NOMO-1 treated with DMSO at 0.1 percent for 48 hours (cell line): ENCODE measurements around the gene CCDC88C.

ENCODE experiments used
- DNase-seq: peaks from one replicate; lab custom pipeline; 2025; ENCODE audit not compliant: unreplicated experiment; lab: John Stamatoyannopoulos, UW

CCDC88C gene

DNA sequence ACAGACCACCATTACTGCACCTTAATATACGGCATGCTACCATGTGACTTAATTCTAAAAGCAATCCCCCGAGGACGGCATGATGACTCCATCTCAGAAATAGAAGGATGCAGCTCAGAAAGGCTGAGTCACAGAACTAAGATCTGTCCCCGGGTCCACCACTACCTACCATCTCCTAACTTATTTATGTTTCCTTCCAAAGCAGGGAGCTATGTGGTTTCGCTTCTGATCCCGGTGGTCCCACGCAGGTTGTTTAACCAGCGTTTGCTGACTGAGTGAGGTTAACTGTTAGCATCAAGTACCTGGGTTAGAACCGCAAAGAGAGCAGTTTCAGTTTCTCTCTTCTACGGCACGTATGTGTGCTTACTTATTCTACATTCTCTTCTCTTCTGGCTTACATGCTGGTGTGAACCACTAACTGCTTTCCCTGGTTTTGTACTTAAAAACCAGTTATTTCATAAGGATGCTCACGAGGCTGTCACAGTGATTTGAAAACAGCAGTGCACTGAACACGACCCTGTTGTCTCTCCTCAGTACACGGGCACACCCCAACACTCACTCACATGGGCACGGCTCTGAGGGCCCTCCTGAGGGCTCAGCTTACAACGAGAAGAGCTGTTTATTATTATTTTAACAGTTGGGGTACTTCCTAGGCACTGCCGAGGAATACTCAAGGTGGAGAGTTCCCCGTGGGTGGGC is 66.7 kb downstream of the CCDC88C start:
- DNase-seq = no peak

DNA sequence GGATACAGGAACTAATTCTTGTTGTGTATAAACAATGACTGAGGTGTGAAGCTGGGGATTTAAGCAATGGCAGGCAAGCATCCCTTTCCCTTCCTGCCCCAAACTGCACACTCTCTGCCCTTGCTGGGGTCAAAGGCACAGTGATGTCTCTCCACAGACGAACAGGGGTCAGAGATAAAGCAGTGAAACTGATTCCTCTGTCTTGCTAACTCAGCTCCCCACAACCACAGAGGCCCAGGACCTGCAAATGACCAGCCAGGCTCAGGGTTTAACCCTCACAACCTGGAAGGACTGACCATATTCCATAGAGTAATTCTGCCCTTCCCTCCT is 67.2 kb downstream of the CCDC88C start:
- no peak for DNase-seq

DNA sequence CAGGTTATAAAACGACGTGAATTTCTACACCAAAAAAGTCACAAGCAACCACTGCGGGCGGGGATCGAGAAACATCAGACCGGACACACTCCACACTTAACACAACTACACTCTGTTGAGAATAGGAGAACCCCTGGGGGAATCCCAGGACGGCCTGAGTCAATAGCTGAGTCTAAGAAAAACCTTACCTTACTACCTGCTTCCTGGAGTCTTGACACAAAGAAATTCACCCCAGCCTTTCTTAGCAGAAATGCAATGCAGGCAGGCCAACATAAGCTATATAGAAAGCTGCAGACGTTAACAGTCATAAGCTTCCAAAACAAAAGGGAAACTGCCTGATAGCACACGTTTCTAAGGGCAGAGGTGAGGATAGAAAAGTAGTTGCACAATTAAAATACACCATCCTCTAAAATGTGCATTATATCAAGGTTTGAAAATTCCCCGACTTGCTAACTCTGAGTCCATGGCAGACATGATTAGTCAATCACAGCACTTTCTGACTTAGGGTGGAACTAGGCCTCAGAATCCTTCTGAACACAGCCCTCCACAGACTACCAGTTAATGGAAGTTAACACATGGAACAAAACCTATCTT is 68.0 kb downstream of the CCDC88C start:
- no peak for DNase-seq

DNA sequence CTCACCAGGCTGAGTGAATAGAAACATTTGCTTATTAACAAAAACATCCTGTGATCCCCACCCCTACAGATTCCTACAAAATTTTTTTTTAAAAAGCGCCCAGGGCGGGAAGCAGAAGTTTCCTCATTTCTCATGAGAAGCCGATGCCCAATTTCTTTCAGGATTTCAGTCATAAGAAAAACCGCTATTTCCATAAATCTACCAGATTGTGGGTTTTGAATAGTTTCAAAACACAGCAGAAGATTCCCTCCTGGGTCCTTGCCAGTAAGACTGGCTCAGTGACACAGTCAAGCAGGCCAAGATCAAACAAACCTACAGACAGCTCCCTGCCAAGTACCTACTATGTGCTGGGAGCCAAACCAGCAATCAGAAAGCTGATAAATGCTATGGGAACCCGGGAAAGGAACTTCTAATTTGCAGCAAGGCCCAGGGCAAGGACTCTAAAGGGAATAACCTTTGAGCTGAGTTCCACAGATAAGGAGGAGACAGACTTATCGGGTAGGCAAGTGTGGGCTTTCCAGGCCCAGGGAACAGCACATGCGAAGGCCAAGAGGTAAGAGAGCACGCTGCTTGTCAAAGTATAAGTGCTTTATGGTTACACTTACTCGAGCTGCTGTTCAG is 68.7 kb downstream of the CCDC88C start:
- DNase-seq = no peak

DNA sequence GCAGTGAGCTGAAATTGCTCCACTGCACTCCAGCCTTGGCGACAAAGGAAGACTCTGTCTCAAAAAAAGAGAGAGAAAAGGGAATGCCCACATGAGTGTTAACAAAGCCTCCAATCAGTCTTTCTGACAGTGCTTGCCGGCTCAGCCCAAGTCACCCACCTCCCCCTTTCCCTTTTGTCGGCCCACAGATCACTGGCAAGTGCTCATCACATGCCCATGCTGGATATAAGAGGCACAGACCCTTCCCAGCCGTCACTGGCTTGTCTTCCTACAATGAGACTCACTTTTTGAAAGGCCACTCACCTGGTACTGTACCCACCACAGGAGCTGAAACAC is 70.8 kb downstream of the CCDC88C start:
- no peak for DNase-seq

DNA sequence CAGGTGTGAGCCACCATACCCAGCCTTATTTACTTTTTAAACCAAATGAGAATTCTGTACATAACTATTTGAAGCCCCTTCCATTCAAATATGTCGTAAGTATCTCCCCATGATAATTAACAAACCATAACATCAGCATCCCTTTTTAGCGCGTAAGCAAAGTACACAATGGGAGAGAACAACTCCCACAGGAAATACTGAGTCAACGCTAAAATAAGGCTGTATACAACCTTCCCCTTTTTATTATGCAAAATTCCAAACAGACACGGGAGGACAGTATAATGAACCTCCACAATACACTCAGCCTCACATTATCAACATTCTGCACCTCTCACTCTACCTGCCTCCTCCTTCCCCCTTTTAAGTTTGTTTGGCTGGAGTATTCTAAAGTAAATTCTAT is 73.5 kb downstream of the CCDC88C start:
- DNase-seq = no peak

DNA sequence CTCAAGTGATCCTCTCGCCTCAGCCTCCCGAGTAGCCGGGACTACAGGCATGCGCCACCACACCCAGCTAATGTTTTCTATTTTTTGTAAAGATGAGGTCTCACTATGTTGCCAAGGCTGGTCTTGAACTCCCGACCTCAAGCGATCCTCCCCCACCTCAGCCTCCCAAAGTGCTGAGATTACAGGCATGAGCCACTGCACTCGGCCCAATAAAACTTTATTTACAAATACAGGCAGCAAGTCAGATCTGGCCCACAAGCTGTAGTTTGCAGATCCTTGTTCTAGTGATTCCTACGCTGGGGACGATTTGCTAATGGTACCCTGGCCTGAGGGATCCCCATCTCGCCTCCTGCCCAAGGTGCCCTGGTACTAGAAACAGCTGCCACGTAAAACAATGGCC is 74.6 kb downstream of the CCDC88C start:
- no peak for DNase-seq

DNA sequence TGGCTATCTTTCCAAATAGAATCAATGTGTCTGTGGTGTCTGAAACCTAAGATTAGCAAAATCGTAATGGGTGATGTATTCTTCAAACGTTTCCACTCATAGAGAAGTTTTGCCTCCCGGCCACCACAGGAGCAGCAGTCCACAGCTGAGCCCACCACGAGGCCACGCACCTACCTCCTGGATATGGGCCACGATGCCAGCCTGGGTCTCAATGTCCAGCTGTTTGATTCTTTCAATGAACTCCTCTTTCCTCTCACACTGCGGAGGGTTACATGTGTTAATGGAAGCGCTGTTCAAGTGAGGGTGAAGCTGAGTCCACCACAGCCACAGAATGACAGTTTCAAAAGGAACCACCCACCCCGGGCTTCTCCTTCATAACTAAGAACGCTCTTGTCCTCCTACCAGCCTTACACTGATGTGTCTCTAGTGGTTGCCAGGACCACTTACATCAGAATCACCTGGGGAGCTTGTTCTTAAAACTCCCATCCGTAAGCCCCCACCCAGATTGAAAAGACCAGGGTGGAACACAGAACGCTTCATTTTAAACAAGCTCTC is 75.3 kb downstream of the CCDC88C start:
- peak; percentile 78 for DNase-seq

DNA sequence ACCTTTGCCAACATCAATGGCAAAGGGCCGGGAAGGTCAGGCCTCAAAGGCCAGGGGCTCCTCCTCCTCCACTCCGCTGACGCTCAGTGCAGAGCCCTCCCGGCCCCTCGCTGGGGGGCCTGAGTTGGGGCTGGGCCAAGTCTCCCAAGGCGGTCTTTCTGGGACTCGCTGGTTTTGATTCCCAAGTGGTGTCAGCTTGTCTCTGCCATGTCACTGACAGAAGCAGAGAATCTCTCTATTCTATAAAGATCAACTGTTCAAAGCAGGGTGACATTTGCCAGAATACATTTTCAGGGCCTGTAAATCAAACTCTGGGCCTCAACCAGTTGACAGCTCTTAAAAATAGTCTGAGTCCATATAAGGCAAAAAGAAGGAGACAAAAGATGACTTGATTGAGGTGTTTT is 75.9 kb downstream of the CCDC88C start:
- peak; percentile 12 for DNase-seq

DNA sequence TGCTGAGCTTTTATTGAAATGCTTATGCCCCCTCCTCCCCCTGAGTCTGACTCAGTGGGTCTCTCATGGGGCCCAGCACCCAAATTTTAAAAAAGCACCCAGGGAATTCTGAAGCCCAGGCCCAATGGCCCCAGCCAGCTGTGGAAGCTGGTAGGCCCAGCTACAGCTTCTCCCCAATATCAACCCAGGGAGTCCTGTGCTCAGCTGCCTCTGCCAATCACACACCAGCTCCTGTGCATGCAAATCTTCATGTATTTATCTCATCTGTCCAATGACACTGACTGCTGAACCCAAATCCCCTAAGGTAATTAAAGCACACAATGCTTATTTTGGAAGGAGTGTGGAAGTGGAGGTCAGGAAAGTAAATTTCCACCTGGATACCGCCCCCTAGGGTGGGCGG is 76.3 kb downstream of the CCDC88C start:
- no peak for DNase-seq

DNA sequence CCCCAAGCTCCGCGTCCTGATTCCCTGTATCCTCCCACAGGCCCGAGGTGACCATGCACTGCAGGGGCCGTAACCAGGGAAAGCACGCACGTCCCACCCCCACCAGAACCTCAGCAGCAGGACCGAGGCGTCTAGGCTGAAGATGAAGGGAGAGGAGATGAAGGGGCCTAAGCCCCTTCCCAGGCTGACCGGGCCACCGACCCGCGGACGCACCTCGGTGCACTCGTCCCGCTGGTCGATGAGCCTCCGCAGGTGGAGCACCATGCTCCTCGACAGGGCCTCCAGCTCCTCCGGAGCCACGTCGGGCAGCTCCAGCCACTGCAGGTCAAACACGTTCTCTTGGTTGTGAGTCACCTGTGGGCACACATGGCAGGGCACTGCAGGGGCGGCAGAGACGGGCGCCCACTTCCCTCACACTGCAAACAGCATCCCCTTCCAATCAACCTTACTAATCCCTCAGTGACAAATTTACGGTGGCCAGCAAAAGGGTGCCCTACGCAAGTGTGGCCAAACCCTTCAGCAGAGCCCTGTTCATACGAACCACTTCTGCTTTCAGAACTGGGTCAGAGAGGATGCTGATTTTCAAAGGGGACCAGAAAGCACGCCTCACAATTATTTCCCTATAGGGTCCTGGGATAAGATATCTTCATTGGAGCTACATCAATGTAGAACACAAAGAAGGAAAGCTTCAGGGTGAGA is 77.8 kb downstream of the CCDC88C start:
- peak; percentile 44 for DNase-seq

DNA sequence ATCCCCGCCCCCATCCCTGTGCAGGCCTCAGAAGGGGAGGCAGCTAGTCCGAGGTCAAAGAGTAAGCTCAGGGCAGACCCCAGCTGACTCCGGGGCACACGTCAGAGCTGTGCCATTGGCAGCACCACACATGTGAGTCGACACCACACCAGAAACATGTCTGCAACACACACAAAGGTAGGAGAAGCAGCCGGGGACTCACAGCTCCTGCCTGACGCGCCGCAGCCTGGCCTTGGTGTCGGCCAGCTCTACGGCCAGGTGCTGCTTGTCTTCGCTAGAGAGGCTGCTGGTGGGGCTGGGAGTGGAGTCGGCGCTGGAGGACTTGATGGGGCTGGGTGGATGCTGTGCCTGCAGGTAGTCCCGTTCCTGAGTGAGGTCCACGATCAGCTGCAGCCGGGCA is 78.5 kb downstream of the CCDC88C start:
- no peak for DNase-seq

DNA sequence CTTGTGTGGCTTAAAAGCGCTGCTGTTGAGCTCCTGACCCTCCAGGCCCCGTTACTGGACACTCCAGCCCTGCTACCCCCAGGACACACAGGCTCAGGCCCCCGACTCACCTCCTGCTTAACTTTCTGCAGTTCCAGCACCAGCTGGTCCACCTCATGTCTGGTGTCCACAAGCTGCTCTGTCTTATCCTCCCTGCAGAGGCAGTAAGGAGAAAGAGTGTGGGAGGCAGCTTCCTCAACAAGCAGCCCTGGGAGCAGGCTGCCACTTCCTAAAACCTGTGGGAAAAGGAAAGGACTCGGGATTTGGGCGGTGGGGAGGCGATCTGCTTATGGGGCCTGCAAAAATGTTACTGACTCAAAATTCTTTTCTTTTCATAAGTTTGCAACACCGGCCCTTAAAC is 79.2 kb downstream of the CCDC88C start:
- DNase-seq = no peak

DNA sequence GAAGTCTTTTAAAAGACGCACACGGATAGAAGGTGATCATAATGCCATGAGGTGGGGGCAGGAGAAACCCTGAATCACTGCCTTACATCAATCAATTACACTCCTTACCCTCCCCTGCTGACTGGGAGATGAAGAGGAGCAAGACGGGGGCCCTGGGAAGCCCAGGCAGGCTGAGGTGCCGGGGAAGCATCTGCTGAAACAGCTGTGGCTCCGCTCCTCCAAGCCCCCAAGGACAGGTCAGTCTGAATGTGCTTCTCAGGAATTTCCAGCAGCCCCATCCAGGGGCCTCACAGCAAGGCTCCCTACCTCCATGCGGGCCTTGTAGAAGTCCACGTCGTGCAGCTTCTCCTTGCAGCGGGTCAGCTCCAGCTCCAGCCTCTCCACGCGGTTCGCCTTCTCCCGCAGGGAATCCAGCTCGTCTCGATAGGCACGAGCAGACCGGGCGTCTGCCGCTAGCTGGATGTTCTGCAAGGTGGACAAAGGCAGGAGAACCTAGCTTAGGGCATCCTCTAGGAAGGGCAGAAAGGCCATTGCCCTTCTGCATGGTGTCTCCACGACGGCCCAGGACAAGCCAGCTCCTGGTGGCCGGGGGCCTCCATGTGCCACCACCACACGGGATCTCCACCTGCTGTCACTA is 79.8 kb downstream of the CCDC88C start:
- no peak for DNase-seq

DNA sequence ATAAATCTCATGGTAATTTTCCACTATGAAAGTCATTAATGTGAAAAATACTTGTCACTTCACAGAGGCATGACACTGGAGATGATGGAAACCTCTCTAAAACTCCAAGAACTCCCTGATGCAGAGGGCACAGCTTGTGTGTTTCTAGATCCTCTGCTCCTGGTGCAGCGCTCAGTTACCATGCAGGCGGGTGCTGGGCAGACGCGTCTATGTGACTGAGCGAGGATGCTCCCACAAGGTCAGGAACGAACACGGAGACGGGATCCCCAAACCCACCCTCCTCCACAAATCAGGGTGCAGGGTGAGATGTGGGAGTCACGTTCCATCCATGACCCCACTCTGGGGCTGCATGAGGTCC is 81.5 kb downstream of the CCDC88C start:
- DNase-seq = no peak

DNA sequence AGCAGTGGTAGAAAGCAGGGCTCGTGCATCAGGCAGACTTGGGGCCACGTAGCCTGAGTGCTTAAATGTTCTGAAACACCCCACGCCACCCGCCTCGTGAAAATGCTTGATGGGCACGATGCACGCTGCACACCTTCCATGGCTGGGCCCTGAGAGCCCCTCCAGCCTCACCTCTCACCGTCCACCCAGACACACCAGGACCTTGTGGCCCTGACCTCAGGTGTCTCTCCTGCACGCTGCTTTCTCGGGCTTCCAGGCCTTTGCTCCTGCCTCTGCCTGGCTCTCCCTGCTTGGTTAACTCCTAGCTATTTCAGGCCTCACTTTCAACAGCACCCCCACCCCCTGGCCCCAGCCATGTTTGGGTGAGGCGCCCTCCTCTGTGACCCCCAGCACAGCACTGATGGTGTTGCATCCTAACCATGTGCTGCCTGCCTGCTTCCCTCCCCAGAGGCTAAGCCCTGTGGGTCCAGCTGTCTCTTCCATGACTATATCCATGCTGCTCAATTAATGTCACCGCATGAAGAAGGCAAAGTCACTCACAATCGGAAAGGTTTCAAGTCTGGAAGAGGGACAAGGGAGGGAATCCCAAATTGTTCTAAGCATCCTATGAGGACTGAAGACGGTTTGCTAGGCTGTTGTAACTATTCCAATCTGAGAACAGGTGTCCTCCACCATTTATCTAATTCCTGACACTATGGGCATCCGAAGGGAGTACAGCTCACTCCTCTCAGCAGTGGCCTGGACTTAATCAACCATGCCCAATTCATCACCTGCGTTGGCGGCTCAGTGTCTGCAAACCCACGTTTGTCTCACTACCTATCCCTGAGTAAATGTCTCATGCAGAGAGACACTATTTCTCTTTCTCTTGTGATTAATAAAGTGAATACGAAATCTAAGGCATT is 82.2 kb downstream of the CCDC88C start:
- no peak for DNase-seq

DNA sequence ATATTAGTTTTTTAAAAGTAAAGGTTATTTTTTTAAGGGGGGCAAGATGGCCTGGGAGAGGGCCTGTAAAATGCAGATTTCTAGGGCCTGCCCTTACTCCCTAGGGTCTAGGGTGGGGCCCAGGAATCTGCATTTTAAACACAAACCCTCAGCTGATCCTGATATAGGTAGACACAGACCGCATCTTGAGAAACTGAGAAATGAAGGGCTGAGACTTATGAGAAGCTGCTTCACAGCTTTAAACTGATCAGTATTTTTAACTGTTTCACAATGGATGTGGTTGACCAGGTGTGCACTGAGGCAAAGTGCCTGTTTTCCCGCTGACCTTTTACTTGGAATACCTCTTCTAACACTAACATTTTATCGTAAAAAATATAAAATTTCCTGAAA is 84.0 kb downstream of the CCDC88C start:
- no peak for DNase-seq

DNA sequence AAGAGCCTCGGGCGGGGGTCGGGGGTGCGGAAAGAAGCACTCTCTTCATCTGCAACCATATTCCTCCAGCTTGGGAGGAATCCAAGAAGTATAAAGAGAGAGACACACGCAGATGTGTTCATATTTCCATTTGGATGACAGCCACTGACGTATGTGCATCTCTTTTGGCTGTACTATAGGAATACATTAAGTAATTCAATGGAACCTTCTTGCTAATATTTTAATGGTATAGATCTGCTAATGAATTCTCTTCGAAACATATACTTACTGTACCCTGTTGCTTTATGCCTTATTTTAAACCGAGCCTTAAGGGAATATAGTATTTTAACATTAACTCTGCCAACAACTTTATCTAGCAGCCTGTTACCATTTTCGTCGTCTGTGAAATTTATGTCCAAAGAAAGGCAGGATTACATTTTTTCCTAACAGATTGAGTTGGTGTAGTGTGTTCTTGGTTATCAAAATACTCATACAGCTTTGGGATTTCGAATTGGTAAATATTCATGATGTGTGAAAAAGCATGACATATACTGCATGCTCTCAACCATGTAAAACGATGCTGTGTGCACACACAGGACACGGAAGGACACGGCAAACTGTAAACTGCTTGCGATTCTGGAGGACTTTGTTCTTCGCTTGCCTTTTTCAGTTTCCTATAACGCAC is 84.5 kb downstream of the CCDC88C start:
- DNase-seq = no peak

DNA sequence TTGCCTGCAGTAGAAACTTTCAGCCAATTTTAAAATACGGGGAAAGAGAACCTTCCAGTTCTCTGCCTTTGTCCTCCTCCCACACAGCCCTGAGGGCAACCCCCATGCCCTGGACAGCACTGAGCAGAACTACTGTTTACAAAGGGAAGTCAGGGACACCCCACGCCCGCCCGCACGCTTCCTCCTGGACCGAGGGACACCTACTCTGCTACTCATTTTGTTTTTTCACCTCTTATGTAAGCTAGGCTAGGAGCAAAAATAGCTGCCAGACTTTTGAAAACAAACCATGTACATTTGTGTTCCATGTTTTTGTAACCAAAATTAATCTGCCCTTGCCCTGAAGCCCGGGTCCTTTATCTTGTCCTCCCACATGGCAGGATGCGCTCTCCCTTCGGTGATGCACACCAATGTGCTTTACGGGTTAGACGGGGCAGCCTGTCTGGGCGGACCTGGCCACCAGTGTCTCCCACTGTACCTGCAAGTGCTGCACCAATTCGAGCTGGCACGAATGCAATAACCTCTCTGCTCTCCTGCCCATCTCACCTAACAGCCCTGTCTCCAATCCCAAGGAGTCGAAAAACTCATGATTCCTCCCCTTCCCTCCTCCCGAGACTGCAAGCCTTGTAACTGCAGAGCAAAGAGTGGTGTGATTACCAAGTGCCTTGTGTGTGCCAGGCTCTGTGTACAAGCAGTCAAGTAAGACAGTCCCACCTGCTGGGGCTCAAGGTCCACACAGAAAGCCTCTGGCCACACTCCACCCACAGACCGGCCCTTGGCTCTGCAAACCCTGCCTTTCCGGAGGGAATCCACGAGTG is 85.2 kb downstream of the CCDC88C start:
- peak; percentile 10 for DNase-seq
